ENCODE data around the gene CMTM7. TPM values are rescaled to one million over a fixed set of nuclear protein-coding genes. Genes with fewer than 3 reads are reported as not detected.

CMTM7 gene
- total RNA-seq, 1 donor from 2014 or later = 2.9 TPM

- DNase-seq (ENCODE audit: low spot score) = no peak
Measured at GRCh38 chr3:32484436-32484835, 92.8 kb downstream of the CMTM7 start.

DNA sequence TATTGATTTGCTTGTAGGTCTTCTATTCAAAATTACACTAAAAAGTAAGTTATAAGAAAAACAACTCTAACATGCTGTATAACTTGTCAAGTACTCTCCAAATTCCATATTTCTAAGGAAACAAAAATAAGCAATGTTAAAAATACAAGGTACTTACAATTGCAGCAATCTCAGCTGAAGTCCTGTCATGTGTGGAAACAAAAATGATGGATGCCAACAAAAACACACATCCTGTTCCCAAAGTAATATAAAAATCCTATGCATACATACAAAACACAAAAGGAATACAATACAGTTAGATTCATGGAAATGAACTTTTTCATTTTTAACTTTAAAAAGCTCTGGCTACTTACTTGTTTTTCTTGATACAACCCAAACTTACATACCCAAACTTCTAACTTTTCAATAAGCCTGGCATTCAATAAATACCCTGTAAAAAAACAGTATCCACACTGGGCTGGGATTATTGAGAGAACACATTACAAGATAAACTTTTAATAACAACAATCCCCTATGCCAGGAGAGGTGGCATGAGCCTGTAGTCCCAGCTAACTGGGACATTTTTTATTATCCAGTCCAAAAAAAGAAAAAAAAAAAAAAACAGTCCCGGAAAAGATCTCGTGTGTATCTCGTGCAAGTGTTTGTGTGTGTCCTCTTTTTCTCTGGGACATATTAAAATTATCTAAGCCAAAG is 96.3 kb downstream of the CMTM7 start:
- DNase-seq (ENCODE audit: low spot score) = no peak

DNA sequence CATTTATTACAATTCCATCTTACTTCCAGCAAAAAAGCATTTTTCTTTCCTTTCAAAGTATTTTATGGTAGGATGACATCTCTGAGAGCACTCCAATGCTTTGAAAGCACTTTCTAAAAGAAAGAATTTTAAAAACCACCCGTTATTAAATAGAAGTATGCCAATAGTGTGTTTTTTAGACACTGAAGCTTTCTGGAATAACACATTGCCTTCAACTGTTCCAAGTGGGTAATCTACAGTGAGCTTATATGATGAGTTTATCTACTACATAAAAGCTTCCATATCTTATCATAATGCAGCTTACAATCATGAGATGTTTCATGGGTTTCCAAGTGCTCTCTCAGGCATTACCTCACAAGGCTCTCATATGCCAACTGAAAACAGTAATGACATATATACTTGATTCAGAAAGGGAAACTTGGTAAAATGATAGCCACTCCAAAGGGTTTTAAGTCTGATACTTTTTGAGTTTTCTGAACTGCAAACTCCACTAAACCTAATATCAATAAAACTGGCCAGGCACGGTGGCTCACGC is 96.9 kb downstream of the CMTM7 start:
- peak; percentile 97 for DNase-seq (ENCODE audit: low spot score)

DNA sequence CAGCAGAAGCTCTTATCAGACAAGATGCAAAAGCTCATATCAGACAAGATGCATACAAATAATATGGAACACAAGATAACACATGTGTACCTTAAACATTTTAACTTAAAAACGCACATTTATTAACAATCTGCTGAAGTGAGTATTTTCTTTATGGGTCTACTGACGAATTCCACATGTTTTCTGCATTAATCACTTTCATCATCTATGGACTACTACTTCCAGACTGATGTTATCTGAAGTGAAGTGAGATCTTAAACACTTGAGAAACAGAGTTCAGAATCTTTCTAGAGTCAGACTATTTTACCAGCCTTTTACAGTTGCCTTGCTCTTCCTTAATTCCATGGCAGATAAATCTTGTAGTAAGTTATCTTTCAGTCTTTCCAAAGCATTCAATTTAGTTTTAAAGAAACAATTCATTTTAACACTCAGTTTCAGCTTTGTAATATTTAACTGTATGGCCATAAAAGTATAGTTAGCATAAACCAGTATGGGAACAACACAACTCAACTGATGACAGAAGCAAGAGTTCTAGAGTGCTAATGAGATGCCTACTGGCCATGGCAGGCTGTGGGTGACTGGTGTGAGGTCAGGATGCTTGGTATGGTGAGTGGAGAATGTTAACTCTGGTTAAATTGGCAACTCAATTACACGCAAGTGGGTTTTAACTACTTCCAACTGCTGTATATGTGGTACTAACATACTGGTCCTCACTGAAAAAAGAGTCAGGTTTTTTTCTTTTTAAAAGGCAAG is 101.2 kb downstream of the CMTM7 start:
- DNase-seq (ENCODE audit: low spot score) = peak; percentile 76

DNA sequence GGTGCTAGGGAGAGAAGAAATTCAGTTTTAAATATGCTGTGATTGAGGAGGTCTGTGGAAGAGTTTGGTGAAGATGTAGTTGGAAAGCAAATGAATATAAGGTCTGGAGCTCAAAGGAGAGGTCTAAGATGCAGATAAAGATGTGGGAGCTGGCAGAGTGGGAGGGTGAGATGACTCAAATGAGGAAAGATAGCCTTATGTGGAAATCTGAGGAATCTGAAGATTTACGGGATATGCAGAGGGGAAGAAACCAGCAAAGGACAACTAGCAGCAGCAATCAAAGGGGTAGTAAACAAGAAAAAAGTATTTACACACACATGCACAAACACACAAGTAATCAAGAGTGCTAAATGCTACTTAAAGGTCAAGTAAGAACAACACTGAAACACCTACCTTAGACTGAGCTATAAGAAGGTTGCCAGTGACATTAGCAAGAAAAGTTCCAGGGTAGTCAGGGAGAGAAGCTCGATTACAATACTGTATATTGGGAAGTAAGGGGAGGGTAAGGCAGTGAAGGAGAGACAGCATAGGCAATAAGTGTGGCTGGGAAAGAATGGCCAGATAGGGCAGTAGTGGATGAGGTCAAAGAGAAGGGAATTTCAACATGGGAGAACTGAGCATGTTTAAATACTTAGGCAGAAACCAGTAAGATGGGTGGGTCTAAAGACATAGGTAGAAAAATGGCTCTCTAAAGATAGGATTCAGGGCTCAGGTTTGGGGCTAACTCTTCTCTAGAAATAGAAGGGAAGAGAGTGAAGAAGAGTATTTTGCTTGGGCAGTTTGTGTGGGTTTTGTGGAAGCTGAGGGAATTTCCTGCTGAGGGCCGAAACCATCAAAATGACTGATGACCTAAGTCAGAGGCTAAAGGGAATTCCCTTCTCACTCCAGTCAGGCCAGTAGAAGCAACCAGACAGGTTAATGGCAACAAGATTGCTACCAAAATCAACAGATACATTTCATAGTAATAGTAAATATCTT is 102.1 kb downstream of the CMTM7 start:
- peak; percentile 86 for DNase-seq (ENCODE audit: low spot score)

DNA sequence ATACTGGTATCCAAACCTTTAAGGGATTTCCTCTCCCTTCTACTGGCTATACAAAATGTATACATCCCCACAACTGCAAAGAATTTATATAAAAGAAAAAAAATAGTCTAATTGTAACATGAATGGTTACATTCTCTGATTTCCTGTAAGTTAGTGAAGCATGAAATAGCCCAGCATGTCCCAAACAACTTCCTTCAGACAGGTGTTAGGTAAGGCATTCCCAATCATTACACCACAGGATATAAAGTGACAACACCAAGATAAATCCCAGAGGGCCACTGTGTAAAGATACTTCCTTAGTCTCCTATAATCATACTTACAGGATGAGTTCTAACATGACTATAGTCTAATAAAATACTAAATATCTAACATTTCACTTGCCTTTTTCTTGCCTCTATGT is 103.4 kb downstream of the CMTM7 start:
- no peak for DNase-seq (ENCODE audit: low spot score)

GRCh38 chr3:32495609-32496008 is 104.0 kb downstream of the CMTM7 start:
- DNase-seq (ENCODE audit: low spot score) = no peak

- no peak for DNase-seq (ENCODE audit: low spot score)
Measured at GRCh38 chr3:32498252-32498651, 106.6 kb downstream of the CMTM7 start.

GRCh38 chr3:32498992-32499391 is 107.3 kb downstream of the CMTM7 start:
- no peak for DNase-seq (ENCODE audit: low spot score)

DNA sequence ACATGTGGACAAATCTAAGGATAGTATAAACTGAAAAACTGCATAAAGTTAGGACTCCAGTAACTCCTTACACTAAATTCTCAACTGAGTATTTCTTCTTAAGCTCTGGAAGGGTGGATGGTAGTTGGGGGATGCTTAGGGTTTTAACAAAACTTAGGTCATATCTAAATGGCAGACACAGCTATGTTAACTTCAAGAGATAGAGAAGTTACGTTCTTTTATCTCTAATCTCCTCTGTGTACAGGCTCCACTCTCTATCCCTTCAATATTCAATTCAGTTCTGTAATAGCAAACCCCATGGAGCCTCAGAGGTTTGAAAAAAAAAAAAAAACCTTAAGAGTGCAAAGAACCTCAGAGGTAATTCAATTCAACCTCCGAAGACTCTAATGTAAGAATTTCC is 107.9 kb downstream of the CMTM7 start:
- DNase-seq (ENCODE audit: low spot score) = peak; percentile 77

DNA sequence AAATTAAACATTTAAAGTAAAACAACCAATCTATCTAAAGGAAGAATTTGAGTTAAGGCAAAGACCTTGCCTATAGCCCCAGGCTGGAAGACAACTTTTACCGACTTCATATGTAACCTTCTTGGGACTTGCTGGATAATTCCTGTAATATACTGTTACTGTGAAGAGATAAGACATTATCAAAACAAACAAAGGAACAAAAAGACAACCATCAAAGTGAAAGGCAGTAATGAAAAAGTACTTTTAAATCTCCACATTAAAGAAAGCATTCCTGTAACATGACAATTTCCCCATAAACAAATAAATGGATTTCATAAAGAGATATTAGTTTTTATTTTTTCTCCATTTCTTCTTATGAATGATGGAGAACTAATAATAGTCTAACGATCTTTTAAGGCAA is 108.6 kb downstream of the CMTM7 start:
- DNase-seq (ENCODE audit: low spot score) = no peak

DNA sequence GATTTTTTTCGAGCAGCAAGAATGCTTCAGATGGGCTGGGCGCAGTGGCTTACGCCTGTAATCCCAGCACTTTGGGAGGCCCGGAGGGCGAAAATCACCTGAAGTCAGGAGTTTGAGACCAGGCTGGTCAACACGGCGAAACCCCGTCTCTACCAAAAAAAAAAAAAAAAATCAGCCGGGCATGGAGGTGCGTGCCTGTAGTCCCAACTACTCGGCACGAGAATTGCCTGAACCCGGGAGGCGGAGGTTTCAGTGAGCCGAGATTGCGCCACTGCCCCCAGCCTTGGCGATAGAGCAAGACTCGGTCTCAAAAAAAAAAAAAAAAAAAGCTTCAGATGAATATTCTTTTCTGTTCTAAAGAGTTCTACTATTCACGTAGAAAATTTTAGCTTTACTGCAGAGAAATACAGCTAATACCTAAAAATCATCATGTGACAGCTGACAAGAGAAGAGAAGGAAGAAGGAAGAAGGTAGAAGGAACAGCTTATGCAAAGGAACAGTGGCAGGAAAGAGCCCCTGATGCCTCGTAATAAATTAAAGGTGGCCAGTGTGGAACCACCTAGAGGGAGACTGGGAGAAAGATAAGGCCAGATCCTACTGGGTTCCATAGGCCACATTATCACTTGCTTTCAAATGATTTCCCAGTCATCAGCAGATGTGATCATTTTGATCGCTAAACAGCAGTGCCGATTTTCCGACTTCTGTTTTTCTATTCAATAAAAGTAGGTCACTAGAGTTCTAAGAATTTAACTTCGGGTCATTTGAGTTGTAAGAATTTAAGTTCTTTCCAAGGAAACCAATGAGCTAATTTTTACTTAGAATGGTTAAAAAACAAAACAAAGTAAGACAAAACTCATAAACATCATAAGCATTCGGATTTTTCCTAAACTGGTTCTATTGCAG is 109.5 kb downstream of the CMTM7 start:
- DNase-seq (ENCODE audit: low spot score) = no peak

- no peak for DNase-seq (ENCODE audit: low spot score)
Measured at GRCh38 chr3:32501783-32502117, 110.1 kb downstream of the CMTM7 start.

DNA sequence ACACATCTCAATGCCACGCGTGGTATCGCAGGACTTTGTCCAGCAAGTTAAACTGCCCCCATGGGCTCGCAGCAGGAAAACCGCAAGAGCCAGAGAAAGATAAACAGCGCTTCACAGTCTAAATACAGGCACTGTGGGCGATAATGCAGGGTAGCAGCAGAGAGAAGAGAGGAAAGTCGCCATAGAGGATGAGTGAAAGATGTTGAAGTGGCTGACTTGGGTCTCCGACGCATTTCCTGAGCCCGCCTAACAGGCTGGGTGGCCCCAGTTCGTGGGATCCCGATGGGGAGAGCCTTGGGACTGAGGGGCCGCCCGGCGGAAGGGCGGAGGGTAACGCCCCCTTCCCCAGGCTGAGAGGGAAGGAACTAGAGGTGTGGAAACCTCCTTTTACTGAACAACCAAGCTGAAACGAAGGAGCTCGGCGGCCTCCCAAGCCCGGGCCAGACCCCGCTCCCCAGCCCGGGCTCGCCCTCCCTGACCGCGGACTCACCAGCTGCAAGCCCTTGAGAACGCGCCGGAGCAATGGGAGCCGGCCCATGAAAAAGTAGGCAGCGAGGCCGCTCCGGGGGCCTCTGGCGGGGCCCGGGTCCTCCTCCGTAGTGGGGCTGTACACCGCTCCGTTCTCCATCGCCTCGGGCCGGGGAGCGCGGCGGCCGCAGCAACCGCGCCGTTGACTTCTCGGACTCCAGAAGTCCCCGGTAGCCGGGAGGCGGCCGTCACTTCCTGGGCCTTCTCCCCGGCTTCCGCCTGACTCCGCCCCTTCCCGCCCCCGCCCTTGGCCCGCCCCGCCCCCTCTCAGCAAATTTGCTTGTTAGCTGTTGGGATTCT is 110.7 kb downstream of the CMTM7 start, which contains the start of gene CMTM6:
TSS of gene CMTM6 (minus strand) at position 735 of the 828 bp plus-strand sequence. CDS start at position 628, 107 bp downstream.
- peak; percentile 85 for DNase-seq (ENCODE audit: low spot score)

DNA sequence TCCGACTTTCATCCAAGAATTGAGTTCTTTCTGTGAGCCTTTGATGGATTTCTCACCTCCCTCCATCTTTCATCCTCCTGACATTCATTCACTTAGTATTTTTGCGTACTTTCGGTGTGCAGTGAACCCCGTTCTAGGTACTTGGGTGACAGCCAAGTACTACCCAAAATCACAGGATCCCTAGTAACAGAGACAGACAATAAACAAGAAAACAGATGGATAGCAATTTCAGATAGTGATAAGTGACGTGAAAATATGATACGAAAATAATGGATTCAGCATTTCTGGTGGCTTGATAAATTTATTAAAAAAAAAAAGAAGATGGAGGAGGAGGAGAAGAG is 111.3 kb downstream of the CMTM7 start:
- DNase-seq (ENCODE audit: low spot score) = no peak

Other genes starting within 250 kb of the CMTM7 start
- gene CMTM8, start 153.2 kb upstream of the CMTM7 start, total RNA-seq (ENCODE audit: insufficient read depth, low replicate concordance) = not detected
- 309 TPM for gene CMTM6, start 111.0 kb downstream of the CMTM7 start, total RNA-seq (ENCODE audit: insufficient read depth, low replicate concordance)
- gene DYNC1LI1, start 179.0 kb downstream of the CMTM7 start, total RNA-seq (ENCODE audit: insufficient read depth, low replicate concordance) = 28.4 TPM

Data from umbilical cord (tissue), 2 donors.